ENCODE results near the gene CCNL1.

The CCNL1 gene

GRCh38 chr3:157102098-157102497, 57.8 kb downstream of the CCNL1 start:
- no peak for DNase-seq

GRCh38 chr3:157101486-157101885, 58.5 kb downstream of the CCNL1 start:
- no peak for DNase-seq

- no peak for DNase-seq
Measured at GRCh38 chr3:157100608-157101396, 59.1 kb downstream of the CCNL1 start.

- no peak for DNase-seq
Measured at GRCh38 chr3:157100096-157100477, 59.9 kb downstream of the CCNL1 start.

GRCh38 chr3:157099326-157100095, 60.4 kb downstream of the CCNL1 start:
- DNase-seq, result no peak

- peak; percentile 83 for DNase-seq
Measured at GRCh38 chr3:157098823-157099185, 61.1 kb downstream of the CCNL1 start.

- peak; percentile 56 for DNase-seq
Measured at GRCh38 chr3:157098121-157098822, 61.7 kb downstream of the CCNL1 start.
